Ishikawa (cell line): ENCODE data around the gene ADAP2.

ENCODE experiments used
- EP300 ChIP-seq: IDR thresholded peaks from 2 replicates; pipeline ENCODE4 v1.6.1; 2012; ENCODE audit warnings: borderline replicate concordance
- MAX ChIP-seq: IDR thresholded peaks from 2 replicates; pipeline ENCODE4 v1.6.1; 2012
- RAD21 ChIP-seq: IDR thresholded peaks from 2 replicates; pipeline ENCODE4 v1.6.1; 2012; ENCODE audit warnings: low read depth
- REST ChIP-seq: IDR thresholded peaks from 2 replicates; pipeline ENCODE4 v1.6.1; 2012; ENCODE audit warnings: low read depth, mild to moderate bottlenecking
- TCF12 ChIP-seq: IDR thresholded peaks from 2 replicates; pipeline ENCODE4 v1.6.1; 2012; ENCODE audit warnings: low read depth
- TEAD4 ChIP-seq: IDR thresholded peaks from 2 replicates; pipeline ENCODE4 v1.6.1; 2012
- USF1 ChIP-seq: IDR thresholded peaks from 2 replicates; pipeline ENCODE4 v1.6.1; 2012
- YY1 ChIP-seq: IDR thresholded peaks from 2 replicates; pipeline ENCODE4 v1.6.1; 2012; ENCODE audit warnings: low read depth
- ZBTB7A ChIP-seq: IDR thresholded peaks from 2 replicates; pipeline ENCODE4 v1.6.1; 2012; ENCODE audit warnings: low read depth

- no peak for TF ChIP-seq TCF12
- TF ChIP-seq REST = no peak
- TF ChIP-seq YY1 = no peak
- TF ChIP-seq EP300 = no peak
- no peak for TF ChIP-seq USF1
- no peak for TF ChIP-seq TEAD4
- TF ChIP-seq MAX = no peak
- TF ChIP-seq ZBTB7A = no peak
- TF ChIP-seq RAD21 = no peak
Measured at GRCh38 chr17:30913955-30914354, 7.8 kb upstream of the ADAP2 start.
